Choroid plexus epithelial cell (primary cell): ENCODE measurements around the gene ZNF462.

Experiments
- DNase-seq: peaks from one replicate; pipeline ENCODE4 v3.0.0-alpha.2; 2010; ENCODE audit warnings: low read depth
- H3K4me3 ChIP-seq: 2 replicates; pipeline ENCODE4 v1.5.1; 2011; ENCODE audit warnings: low read depth, mild to moderate bottlenecking, control low read depth, low read length, moderate library complexity
- TF ChIP-seq, protein P1 (sequence below): conservative IDR thresholded peaks from 2 replicates; pipeline ENCODE4 v1.5.1; 2011; ENCODE audit warnings: low read depth, mild to moderate bottlenecking, control low read depth, inconsistent platforms, low read length, moderate library complexity

Gene ZNF462

DNA sequence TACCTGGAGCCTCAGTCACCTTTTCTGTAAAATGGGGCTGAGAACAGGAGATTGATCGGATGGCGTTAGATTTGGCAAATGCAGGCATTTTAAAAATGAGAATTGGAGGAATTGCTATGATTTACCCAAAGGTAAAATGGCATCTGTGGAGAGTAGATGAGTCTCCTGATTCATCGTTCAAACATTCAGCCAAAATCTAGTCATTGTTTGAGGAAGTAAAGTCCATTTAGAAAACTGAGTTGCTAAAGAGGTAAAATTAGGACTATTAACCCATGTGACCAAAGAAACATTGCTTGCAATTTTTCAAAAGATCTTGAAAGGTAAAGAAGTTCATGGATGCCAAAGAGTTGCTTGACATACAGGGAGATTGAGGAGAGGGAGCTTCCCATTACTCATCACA lies 69.7 kb downstream of the ZNF462 start:
- DNase-seq, result no peak
- TF ChIP-seq, protein P1, sequence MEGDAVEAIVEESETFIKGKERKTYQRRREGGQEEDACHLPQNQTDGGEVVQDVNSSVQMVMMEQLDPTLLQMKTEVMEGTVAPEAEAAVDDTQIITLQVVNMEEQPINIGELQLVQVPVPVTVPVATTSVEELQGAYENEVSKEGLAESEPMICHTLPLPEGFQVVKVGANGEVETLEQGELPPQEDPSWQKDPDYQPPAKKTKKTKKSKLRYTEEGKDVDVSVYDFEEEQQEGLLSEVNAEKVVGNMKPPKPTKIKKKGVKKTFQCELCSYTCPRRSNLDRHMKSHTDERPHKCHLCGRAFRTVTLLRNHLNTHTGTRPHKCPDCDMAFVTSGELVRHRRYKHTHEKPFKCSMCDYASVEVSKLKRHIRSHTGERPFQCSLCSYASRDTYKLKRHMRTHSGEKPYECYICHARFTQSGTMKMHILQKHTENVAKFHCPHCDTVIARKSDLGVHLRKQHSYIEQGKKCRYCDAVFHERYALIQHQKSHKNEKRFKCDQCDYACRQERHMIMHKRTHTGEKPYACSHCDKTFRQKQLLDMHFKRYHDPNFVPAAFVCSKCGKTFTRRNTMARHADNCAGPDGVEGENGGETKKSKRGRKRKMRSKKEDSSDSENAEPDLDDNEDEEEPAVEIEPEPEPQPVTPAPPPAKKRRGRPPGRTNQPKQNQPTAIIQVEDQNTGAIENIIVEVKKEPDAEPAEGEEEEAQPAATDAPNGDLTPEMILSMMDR, result no peak
- H3K4me3 ChIP-seq, result no peak overlapping the region

DNA sequence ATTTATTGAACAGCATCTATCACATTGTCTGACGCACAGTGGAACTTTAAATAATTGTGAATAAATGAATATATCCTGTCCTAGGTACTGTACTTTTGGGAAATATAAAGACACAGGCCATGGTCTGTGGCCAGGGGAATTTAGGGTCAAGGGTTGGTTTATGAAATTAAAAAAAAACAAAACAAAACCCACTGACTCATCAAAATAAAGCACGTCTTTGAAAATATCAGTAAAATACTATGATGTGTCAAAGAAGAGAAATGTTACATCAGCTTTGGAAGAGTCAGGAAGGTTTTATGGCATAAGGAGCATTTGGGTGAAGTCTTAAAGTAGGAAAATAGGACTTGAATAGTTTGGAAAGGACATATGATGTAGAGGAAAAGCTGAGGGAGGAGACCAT lies 70.5 kb downstream of the ZNF462 start:
- DNase-seq, result peak; percentile 25
- TF ChIP-seq, protein P1, result no peak
- no peak overlapping the region for H3K4me3 ChIP-seq

DNA sequence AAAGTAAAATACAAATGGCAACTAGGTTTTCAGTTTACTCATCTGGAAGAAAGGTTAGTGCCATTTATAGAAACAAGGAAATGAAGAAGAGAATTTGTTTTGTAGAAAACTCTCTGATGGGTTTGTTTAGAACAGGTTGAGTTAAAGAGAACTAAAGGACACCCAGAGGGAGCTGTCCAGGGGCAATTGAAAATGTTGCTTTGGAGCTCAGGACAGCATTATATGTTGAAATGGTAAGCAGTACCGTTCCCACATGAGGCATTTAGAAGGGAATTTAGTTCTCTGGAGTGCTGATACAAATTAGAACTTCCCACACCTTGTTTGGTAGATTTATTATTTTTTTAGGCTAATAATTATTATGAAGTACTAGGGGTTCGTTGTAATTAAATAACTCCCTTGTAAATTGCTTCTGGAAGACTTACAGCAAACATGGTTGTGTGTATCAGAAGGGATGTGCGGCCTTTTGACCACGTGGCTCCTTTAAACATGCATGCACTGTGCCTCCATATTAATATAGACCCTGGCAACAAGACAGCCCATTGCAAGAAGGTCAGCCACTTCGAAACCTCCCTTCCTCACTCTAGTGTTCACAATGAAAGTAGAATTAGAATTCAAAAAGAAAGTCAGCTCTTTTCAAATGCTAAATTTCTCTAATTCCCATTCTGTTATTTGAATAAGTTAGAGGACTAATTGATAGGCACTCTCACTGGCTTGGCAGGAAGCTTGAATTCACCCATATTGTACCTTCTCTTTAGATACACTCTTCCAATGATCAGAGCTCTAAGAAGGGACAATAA lies 71.7 kb downstream of the ZNF462 start:
- TF ChIP-seq, protein P1, result no peak
- H3K4me3 ChIP-seq, result no peak overlapping the region
- DNase-seq, result no peak

DNA sequence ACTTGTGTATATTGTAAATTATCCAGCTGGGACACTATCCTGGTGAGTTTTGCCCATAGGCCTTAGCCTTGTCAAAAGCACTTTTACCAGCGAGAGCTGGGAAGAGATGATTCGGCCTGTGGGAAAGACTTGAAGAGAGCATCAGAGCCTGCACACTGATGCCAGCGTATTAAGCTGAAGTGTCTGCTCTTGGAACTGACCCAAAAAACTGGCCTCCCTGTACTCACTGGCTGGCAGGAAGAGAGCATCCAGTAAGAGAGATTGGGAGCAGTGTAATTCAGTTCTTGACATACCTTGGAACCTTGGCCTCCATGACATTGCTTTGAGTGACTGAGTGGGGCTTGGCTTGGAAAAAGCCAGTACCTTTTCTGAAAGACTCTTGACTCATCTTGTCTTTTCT lies 73.7 kb downstream of the ZNF462 start:
- no peak for DNase-seq
- no peak overlapping the region for H3K4me3 ChIP-seq
- TF ChIP-seq, protein P1, result no peak

DNA sequence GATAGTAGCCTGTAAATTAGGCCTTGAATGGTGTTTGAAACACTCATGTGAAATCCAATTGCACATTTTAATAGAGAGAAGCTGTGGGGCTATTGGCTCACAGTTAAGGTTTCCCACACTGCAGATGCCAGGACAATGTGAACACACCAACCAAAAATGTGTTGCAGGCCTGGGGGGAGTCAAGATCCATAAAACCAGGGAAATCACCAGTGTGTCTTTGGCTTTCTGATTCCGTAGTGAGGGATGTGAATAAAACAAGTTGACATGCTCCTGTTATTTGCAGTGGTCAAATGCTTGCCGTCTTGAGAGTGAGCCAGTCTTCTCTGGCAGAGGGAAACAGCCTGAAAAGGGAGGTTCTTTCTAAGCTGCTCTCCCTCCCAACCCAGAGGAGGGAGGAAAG lies 79.0 kb downstream of the ZNF462 start:
- no peak for DNase-seq
- TF ChIP-seq, protein P1, result no peak
- no peak overlapping the region for H3K4me3 ChIP-seq

DNA sequence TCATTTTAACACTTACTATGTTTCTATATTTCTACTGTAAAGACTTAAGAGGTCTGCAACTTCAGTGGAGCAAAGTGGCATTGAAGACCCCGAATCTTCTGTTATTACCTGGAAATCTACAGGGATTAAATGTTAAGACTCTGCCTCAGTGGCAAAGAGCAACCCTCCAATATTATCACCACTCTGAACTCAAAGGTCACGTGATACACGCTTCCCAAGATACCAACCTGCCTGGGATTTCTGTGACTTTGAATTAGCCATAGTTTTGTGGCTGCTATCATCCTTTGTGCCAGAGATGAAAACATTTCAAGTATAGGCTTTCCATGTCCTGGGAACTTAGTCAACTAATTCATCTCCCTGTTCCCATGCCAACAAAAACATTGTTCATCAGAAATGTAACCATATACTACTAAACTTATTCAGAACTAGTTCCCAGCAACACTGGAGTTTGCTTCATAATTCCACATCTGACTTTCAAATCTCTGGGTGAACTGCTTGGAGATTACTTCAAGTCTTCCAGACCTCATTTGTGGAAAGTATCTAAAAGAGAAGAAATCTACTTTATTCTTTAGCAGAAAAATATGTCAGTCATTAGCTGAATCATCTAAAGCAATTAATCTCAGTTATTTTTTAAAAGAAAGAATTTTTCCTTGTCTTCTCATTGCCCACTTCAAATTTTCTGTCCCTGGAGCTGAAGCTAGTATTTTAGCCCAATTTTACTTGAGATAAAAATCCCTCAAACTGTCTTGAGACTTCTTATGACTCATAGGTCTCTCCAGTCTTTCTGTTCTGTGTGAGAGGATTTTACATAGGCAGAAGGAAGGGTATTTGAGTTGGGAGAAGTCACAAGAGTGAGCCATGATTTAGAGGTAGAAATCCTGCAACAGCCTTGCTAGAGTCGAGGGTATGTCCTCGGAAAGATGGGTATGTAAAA lies 83.0 kb downstream of the ZNF462 start:
- peak; percentile 89 for DNase-seq
- TF ChIP-seq, protein P1, result no peak
- no peak overlapping the region for H3K4me3 ChIP-seq
